Sigmoid colon (tissue), 7 donors: ENCODE results near the gene RNF123. TPM values are rescaled to one million over a fixed set of nuclear protein-coding genes. Genes with fewer than 3 reads are reported as not detected.

Experiments used
- DNase-seq: peaks from one replicate; pipeline ENCODE4 v3.0.0-alpha.2; 2019
- H3K27ac ChIP-seq, 4 donors: fragments of 200-600 bp; sonication (generic); one replicate each; pipeline ENCODE4 v1.5.1; 2016 to 2019; ENCODE audit warnings: mild to moderate bottlenecking in 1 of 4
- H3K27me3 ChIP-seq, 3 donors: fragments of 200-600 bp; sonication (generic); one replicate each; pipeline ENCODE4 v1.5.1; 2019; ENCODE audit warnings: mild to moderate bottlenecking in 1 of 3
- H3K36me3 ChIP-seq, 4 donors: fragments of 200-600 bp; sonication (generic); one replicate each; pipeline ENCODE4 v1.5.1; 2016 to 2019
- H3K4me1 ChIP-seq, 4 donors: fragments of 200-600 bp; sonication (generic); one replicate each; pipeline ENCODE4 v1.5.1; 2017 to 2019
- H3K4me3 ChIP-seq, 4 donors: fragments of 200-600 bp; sonication (generic); one replicate each; pipeline ENCODE4 v1.5.1; 2017 to 2019; ENCODE audit warnings: mild to moderate bottlenecking in 2 of 4, moderate library complexity in 1 of 4
- H3K9me3 ChIP-seq, 4 donors: fragments of 200-600 bp in 3 of 4; sonication (generic) in 3 of 4; one replicate each; pipeline versions ENCODE4 v1.5.1 to v1.6.1; 2013 to 2019
- EP300 ChIP-seq, 4 donors: sonication (generic); formaldehyde crosslinking; IDR thresholded peaks; one replicate each; pipeline ENCODE4 v1.6.1; 2017; ENCODE audit warnings: antibody characterized with exemption in 4 of 4
- POLR2A ChIP-seq, 2 donors: fragments of 450-650 bp; IDR thresholded peaks; one replicate each; pipeline ENCODE4 v1.6.1; 2016; ENCODE audit warnings: antibody characterized with exemption in 2 of 2, mild to moderate bottlenecking in 2 of 2, moderate library complexity in 2 of 2
- POLR2AphosphoS5 ChIP-seq, 4 donors: sonication (generic); formaldehyde crosslinking; IDR thresholded peaks; one replicate each; pipeline ENCODE4 v1.6.1; 2017; ENCODE audit warnings: antibody characterized with exemption in 4 of 4
- WGBS, 2 donors: extraction: QIAGEN DNeasy Blood & Tissue Kit; methylation state at CpG; one replicate each; pipeline ENCODE4 v1.1.7; 2013; 5-methylcytosine and 5-hydroxymethylcytosine counted together
- intact Hi-C: fragments of 100-400 bp; cut with DNase I; formaldehyde crosslinking; loops from one replicate; pipeline ENCODE4 v1.15.1; 2023
- polyA plus RNA-seq, 3 donors: library from polyadenylated mRNA; stranded (reverse); fragments of 200-250 nt; gene quantifications; one replicate each; pipeline ENCODE4 v1.2.3, GENCODE V29; 2013
- total RNA-seq, 4 donors: library from RNA; depleted of rRNA; stranded (reverse); fragments of >200 nt; gene quantifications; one replicate each; pipeline ENCODE4 v1.1.0, GENCODE V29; 2016
- TF ChIP-seq, protein P1 (sequence below), 4 experiments: fragments of 450-650 bp in 3 of 4; fragments of 200-600 bp in 1 of 4; IDR thresholded peaks; one replicate each; pipeline ENCODE4 v1.5.1; 2016 to 2019; ENCODE audit warnings: antibody characterized with exemption in 4 of 4, mild to moderate bottlenecking in 3 of 4, moderate library complexity in 2 of 4
- donor health status: healthy with polysubstance abuse.
- donor health status: Bipolar disorder and iron deficiency.
- donor health status: healthy.

Gene RNF123
- total and polyA plus RNA-seq, 7 donors = 12.5 to 29.4 (median 17.1) TPM

DNA sequence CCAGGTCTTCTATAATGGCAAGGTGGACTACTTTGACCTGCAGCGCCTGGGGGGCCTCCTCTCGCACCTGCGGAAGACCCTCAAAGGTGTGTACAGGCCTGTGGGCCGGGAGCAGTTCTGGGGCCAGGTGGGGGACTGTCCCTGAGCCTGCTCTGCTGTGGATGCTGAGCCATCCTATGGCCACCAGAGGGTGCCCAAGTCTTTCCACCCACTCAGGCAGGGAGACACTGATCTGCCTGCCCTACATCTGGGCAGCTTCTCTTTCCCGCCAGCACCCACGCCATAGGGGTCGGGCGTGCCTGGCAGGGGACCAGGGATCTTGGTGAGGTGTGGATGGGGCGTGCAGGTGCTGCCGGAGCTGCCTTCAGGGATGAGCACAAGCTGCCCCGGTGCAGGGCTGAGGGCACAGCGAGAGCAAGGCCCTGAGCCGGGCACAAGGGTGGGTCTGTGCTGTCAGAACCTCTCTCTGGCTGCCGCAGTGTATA, 14.1 kb downstream of the RNF123 start:
- intact Hi-C loops = loop anchor here (5.0 kb wide), 1 partner anchor 199 kb away; the partner anchor contains the start of gene MST1R
- H3K4me3 ChIP-seq = no peak overlapping the region
- no peaks in the 10 kb centered on the region for H3K9me3 ChIP-seq
- no peak for TF ChIP-seq EP300 (IDR thresholded peaks at IDR 0.05)
- TF ChIP-seq POLR2AphosphoS5 (IDR thresholded peaks at IDR 0.05) = no peak
- TF ChIP-seq, protein P1, sequence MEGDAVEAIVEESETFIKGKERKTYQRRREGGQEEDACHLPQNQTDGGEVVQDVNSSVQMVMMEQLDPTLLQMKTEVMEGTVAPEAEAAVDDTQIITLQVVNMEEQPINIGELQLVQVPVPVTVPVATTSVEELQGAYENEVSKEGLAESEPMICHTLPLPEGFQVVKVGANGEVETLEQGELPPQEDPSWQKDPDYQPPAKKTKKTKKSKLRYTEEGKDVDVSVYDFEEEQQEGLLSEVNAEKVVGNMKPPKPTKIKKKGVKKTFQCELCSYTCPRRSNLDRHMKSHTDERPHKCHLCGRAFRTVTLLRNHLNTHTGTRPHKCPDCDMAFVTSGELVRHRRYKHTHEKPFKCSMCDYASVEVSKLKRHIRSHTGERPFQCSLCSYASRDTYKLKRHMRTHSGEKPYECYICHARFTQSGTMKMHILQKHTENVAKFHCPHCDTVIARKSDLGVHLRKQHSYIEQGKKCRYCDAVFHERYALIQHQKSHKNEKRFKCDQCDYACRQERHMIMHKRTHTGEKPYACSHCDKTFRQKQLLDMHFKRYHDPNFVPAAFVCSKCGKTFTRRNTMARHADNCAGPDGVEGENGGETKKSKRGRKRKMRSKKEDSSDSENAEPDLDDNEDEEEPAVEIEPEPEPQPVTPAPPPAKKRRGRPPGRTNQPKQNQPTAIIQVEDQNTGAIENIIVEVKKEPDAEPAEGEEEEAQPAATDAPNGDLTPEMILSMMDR (IDR thresholded peaks at IDR 0.05) = peak; percentile 30 to 76 (median 72)
- no peak overlapping the region for H3K27ac ChIP-seq
- no peaks in the 10 kb centered on the region for H3K27me3 ChIP-seq
- peaks cover 0 to 2% (median 0%) of the 10 kb centered on the region in 4 donors for H3K4me1 ChIP-seq
- 47 to 59% methylated on average over 14 of the region's 14 CpGs for WGBS, 2 donors
- peak; percentile 80 for DNase-seq
- H3K36me3 ChIP-seq = peaks cover 0 to 81% (median 30%) of the 10 kb centered on the region in 4 donors

- no peaks in the 10 kb centered on the region for H3K27me3 ChIP-seq
- no peak overlapping the region for H3K27ac ChIP-seq
- H3K36me3 ChIP-seq = peaks cover 0 to 77% (median 30%) of the 10 kb centered on the region in 4 donors
- H3K4me1 ChIP-seq = peaks cover 0 to 2% (median 0%) of the 10 kb centered on the region in 4 donors
- TF ChIP-seq EP300 (IDR thresholded peaks at IDR 0.05) (no peak), POLR2AphosphoS5 (IDR thresholded peaks at IDR 0.05) (no peak), POLR2A (IDR thresholded peaks at IDR 0.05) (no peak)
- TF ChIP-seq, protein P1 (IDR thresholded peaks at IDR 0.05) = no peak
- no peaks in the 10 kb centered on the region for H3K9me3 ChIP-seq
- intact Hi-C loops = loop anchor here (5.0 kb wide), 1 partner anchor 198 kb away; the partner anchor contains the start of gene MST1R
- no peak for DNase-seq
- 93 to 96% methylated on average over 7 of the region's 7 CpGs for WGBS, 2 donors
- no peak overlapping the region for H3K4me3 ChIP-seq
Observed at GRCh38 chr3:49703956-49704355, 14.6 kb downstream of the RNF123 start.

DNA sequence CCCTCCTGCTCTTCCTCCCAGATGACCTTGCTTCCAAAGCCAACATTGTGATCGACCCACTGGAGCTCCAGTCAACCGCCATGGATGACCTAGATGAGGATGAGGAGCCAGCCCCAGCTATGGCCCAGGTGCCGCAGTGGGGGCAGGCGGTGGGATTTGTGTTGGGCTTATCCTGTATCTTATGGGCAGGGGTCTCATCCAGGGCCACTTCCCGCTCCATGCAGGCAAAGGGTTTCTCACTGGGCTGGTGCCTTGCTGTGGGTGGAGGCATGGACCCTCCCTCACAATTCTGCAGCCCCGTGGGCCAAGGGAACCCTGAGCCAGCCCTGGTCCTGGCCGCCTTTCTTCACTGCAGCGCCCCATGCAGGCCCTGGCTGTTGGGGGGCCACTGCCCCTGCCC, 15.3 kb downstream of the RNF123 start:
- TF ChIP-seq POLR2AphosphoS5 (IDR thresholded peaks at IDR 0.05) = no peak
- Histone ChIP-seq H3K4me1 (peaks cover 0 to 2% (median 0%) of the 10 kb centered on the region in 4 donors), H3K4me3 (no peak overlapping the region), H3K27ac (no peak overlapping the region), H3K36me3 (peaks cover 0 to 71% (median 29%) of the 10 kb centered on the region in 4 donors), H3K27me3 (no peaks in the 10 kb centered on the region), H3K9me3 (no peaks in the 10 kb centered on the region)
- 96 to 97% methylated on average over 8 of the region's 8 CpGs for WGBS, 2 donors
- intact Hi-C loops = loop anchor here (5.0 kb wide), 1 partner anchor 198 kb away; the partner anchor contains the start of gene MST1R
- no peak for DNase-seq

GRCh38 chr3:49705390-49705960, 16.1 kb downstream of the RNF123 start:
- Histone ChIP-seq H3K4me1 (peaks cover 0 to 2% (median 0%) of the 10 kb centered on the region in 4 donors), H3K4me3 (no peak overlapping the region), H3K36me3 (peaks cover 0 to 62% (median 24%) of the 10 kb centered on the region in 4 donors), H3K27ac (no peak overlapping the region), H3K27me3 (no peaks in the 10 kb centered on the region), H3K9me3 (no peaks in the 10 kb centered on the region)
- WGBS, 2 donors = 96% methylated on average over 17 of the region's 17 CpGs
- no peak for DNase-seq
- TF ChIP-seq EP300 (IDR thresholded peaks at IDR 0.05) (no peak), POLR2AphosphoS5 (IDR thresholded peaks at IDR 0.05) (no peak), POLR2A (IDR thresholded peaks at IDR 0.05) (no peak)
- TF ChIP-seq, protein P1 (IDR thresholded peaks at IDR 0.05) = no peak
- intact Hi-C loops = no loop called here

- Histone ChIP-seq H3K36me3 (peaks cover 0 to 61% (median 17%) of the 10 kb centered on the region in 4 donors), H3K4me3 (no peak overlapping the region), H3K27ac (no peak overlapping the region), H3K4me1 (peaks cover 0 to 2% (median 0%) of the 10 kb centered on the region in 4 donors), H3K27me3 (no peaks in the 10 kb centered on the region), H3K9me3 (no peaks in the 10 kb centered on the region)
- TF ChIP-seq EP300 (IDR thresholded peaks at IDR 0.05) (no peak), POLR2AphosphoS5 (IDR thresholded peaks at IDR 0.05) (no peak), POLR2A (IDR thresholded peaks at IDR 0.05) (no peak)
- TF ChIP-seq, protein P1 (IDR thresholded peaks at IDR 0.05) = no peak
- 89 to 93% methylated on average over 9 of the region's 9 CpGs for WGBS, 2 donors
- intact Hi-C loops = no loop called here
- no peak for DNase-seq
Observed at GRCh38 chr3:49706456-49707112, 17.2 kb downstream of the RNF123 start.
